Measurements from ENCODE around the gene OPALIN. TPM values are rescaled to one million over a fixed set of nuclear protein-coding genes. Genes with fewer than 3 reads are reported as not detected.

OPALIN gene
- total and polyA plus RNA-seq, 2 donors (not counting 3 experiments of a cell fraction or from before 2014, with no cell fraction given), result not detected

DNA sequence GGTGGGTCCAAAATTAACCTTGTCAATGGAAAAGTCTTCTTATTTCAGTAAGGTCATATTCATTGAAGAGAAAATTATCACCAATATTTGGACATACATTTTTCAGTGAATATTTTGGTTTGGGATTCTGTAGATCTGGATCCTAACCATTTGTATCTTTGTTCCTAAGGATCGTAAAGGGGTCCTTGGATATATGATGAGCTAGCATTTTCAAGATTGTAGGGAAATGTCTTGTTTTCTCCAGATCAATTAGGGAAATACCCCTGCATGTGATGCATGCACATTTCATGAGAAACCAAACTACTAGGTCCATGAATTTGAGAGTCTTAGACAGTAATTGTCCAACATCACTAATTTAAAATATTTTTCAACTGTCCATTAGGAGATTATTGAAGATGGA, 36.5 kb downstream of the OPALIN start:
- intact Hi-C loops (cut with micrococcal nuclease) (no loop called here), dilution Hi-C loops (cut with MboI; ENCODE audit: extremely low pct_ligation_motif_present, low sequenced_read_pairs) (no loop called here)
- no peak overlapping the region for H3K4me3 ChIP-seq (replicated peaks in 1 of 3; ENCODE audit: insufficient read depth in 1 of 3, low read depth in 1 of 3, low read length in 3 of 3)
- no peak overlapping the region for H3K4me2 ChIP-seq (ENCODE audit: insufficient read depth, low read length)
- ChIA-PET CTCF (interaction anchor here (1.0 kb wide), 1 partner anchor 48 kb away, joined by 3 read pairs; no protein-coding TSS in a partner anchor), POLR2A (no interaction called here)
- no TSS peak for BruUV-seq (replicated peaks)
- DNase-seq (ENCODE audit: low read depth, low spot score) (no peak), FAIRE-seq (no peak)
- no peaks in the 10 kb centered on the region for H3K27me3 ChIP-seq (ENCODE audit: control insufficient read depth in 2 of 2, insufficient read depth in 2 of 2, low read length in 2 of 2)
- H2AFZ ChIP-seq (ENCODE audit: low read depth, low read length), result no peak overlapping the region
- H3K9me3 ChIP-seq (replicated peaks; ENCODE audit: control insufficient read depth, insufficient read depth, low read length), result no peaks in the 10 kb centered on the region
- H3K9me1 ChIP-seq (replicated peaks; ENCODE audit: control insufficient read depth, extremely low read depth, insufficient read depth, low read length), result no peaks in the 10 kb centered on the region
- no peaks in the 10 kb centered on the region for H4K20me1 ChIP-seq (replicated peaks; ENCODE audit: control insufficient read depth, extremely low read depth, insufficient read depth, low read length)
- H3K4me1 ChIP-seq (ENCODE audit: control insufficient read depth, extremely low read depth, insufficient read depth, low read length), result no peaks in the 10 kb centered on the region
- H3K36me3 ChIP-seq (ENCODE audit: control insufficient read depth in 2 of 2, extremely low read depth in 1 of 2, insufficient read depth in 2 of 2, low read length in 2 of 2), result no peaks in the 10 kb centered on the region
- TF ChIP-seq GATA2 (IDR thresholded peaks at IDR 0.05; ENCODE audit: insufficient read depth, insufficient read length, low read depth, low read length), result no peak
- TF ChIP-seq EZH2 (IDR thresholded peaks at IDR 0.05; ENCODE audit: borderline replicate concordance, low read depth, low read length, severe bottlenecking), result no peak
- TF ChIP-seq, protein P1, sequence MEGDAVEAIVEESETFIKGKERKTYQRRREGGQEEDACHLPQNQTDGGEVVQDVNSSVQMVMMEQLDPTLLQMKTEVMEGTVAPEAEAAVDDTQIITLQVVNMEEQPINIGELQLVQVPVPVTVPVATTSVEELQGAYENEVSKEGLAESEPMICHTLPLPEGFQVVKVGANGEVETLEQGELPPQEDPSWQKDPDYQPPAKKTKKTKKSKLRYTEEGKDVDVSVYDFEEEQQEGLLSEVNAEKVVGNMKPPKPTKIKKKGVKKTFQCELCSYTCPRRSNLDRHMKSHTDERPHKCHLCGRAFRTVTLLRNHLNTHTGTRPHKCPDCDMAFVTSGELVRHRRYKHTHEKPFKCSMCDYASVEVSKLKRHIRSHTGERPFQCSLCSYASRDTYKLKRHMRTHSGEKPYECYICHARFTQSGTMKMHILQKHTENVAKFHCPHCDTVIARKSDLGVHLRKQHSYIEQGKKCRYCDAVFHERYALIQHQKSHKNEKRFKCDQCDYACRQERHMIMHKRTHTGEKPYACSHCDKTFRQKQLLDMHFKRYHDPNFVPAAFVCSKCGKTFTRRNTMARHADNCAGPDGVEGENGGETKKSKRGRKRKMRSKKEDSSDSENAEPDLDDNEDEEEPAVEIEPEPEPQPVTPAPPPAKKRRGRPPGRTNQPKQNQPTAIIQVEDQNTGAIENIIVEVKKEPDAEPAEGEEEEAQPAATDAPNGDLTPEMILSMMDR (IDR thresholded peaks at IDR 0.05; ENCODE audit: extremely low read depth in 1 of 2, insufficient read depth in 1 of 2, low read depth in 1 of 2, low read length in 2 of 2), result no peak
- no peak for TF ChIP-seq POLR2AphosphoS5 (IDR thresholded peaks at IDR 0.05; ENCODE audit: insufficient read depth, low read depth, low read length)
- TF ChIP-seq JUN (IDR thresholded peaks at IDR 0.05; ENCODE audit: borderline replicate concordance, insufficient read depth, insufficient read length, low read depth), result no peak
- TF ChIP-seq, protein P2, sequence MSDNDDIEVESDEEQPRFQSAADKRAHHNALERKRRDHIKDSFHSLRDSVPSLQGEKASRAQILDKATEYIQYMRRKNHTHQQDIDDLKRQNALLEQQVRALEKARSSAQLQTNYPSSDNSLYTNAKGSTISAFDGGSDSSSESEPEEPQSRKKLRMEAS (IDR thresholded peaks at IDR 0.05; ENCODE audit: insufficient read depth, insufficient read length), result no peak
- no peak for TF ChIP-seq MYC (IDR thresholded peaks at IDR 0.05; ENCODE audit: low read depth, low read length)
- no peak for TF ChIP-seq POLR2A (IDR thresholded peaks at IDR 0.05; ENCODE audit: low read depth, low read length)
- no peak for TF ChIP-seq FOS (IDR thresholded peaks at IDR 0.05; ENCODE audit: borderline replicate concordance, insufficient read depth, low read length)
- no peak overlapping the region for H3K9ac ChIP-seq (replicated peaks; ENCODE audit: extremely low read depth, insufficient read depth, low read length)
- no peak overlapping the region for H3K27ac ChIP-seq (ENCODE audit: insufficient read depth, low read depth, low read length)
- H3K79me2 ChIP-seq (ENCODE audit: control insufficient read depth, insufficient read depth, low read length), result no peaks in the 10 kb centered on the region

All from endothelial cell of umbilical vein (primary cell).